ENCODE data around the gene KCNK15.

Gene KCNK15

DNA sequence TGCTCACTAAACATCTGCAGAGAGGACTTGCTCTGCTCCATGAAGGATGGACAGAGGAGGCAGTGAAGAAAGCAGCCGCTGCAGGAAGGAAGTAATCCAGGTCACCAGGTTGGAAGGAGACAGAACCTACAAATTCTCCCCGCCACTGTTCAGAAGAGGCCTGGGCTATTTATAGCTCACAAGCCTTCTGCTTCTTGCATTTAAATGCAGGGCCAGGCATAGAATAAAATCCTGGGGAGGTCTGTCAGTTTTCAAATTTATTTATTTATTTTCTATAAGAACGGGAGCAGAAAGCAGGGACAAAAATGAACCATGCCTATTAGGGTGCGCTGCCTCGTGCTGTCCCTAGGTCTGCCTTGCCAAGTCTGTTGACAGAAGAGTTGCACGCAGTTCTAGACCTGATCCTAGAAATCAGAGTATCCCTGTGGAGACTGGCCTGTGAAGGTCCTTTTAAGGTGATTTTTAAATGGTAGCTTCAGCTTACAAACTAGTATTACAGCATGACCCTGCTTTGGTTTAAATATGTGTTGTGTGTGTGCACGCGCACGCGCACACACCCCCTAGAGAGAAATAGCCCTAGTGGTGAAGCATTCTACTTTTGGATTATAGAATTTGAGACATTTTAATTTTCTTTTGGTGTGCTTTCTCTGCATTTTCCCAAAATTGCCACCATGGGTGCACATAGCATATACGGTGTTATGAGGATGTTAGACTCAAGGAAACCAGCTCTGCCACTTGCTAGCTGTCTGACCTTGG, 45.2 kb downstream of the KCNK15 start:
- Mint-ChIP-seq H3K36me3 (no peaks in the 10 kb centered on the region), H3K4me3 (no peak overlapping the region), H3K4me1 (no peaks in the 10 kb centered on the region), H3K27ac (no peak overlapping the region), H3K9me3 (no peaks in the 10 kb centered on the region), H3K27me3 (peaks cover 10% of the 10 kb centered on the region)
- no peak for ATAC-seq (ENCODE audit: low read depth)
- DNase-seq (ENCODE audit: low spot score in 2 of 2) = no peak

- Mint-ChIP-seq H3K4me3 (no peak overlapping the region), H3K36me3 (no peaks in the 10 kb centered on the region), H3K27ac (no peak overlapping the region), H3K27me3 (peaks cover 9% of the 10 kb centered on the region), H3K4me1 (no peaks in the 10 kb centered on the region), H3K9me3 (no peaks in the 10 kb centered on the region)
- no peak for DNase-seq (ENCODE audit: low spot score in 2 of 2)
- ATAC-seq (ENCODE audit: low read depth) = no peak
Observed at GRCh38 chr20:44792796-44793195, 47.1 kb downstream of the KCNK15 start.

- Mint-ChIP-seq H3K27me3 (peaks cover 9% of the 10 kb centered on the region), H3K4me1 (no peaks in the 10 kb centered on the region), H3K9me3 (no peaks in the 10 kb centered on the region), H3K4me3 (no peak overlapping the region), H3K27ac (no peak overlapping the region), H3K36me3 (no peaks in the 10 kb centered on the region)
- ATAC-seq (ENCODE audit: low read depth) (no peak), DNase-seq (ENCODE audit: low spot score in 2 of 2) (no peak)
Observed at GRCh38 chr20:44795836-44796235, 50.2 kb downstream of the KCNK15 start.

GRCh38 chr20:44796311-44796710, 50.6 kb downstream of the KCNK15 start:
- no peak for DNase-seq (ENCODE audit: low spot score in 2 of 2)
- Mint-ChIP-seq H3K36me3 (no peaks in the 10 kb centered on the region), H3K4me3 (no peak overlapping the region), H3K4me1 (no peaks in the 10 kb centered on the region), H3K9me3 (no peaks in the 10 kb centered on the region), H3K27ac (no peak overlapping the region), H3K27me3 (peaks cover 9% of the 10 kb centered on the region)
- ATAC-seq (ENCODE audit: low read depth) = no peak

- no peaks in the 10 kb centered on the region for H3K9me3 Mint-ChIP-seq
- ATAC-seq (ENCODE audit: low read depth) (no peak), DNase-seq (ENCODE audit: low spot score in 2 of 2) (no peak)
- H3K4me1 Mint-ChIP-seq = no peaks in the 10 kb centered on the region
- no peaks in the 10 kb centered on the region for H3K36me3 Mint-ChIP-seq
- no peak overlapping the region for H3K4me3 Mint-ChIP-seq
- H3K27ac Mint-ChIP-seq = no peak overlapping the region
- H3K27me3 Mint-ChIP-seq = peaks cover 9% of the 10 kb centered on the region
Observed at GRCh38 chr20:44796758-44797457, 51.2 kb downstream of the KCNK15 start.

DNA sequence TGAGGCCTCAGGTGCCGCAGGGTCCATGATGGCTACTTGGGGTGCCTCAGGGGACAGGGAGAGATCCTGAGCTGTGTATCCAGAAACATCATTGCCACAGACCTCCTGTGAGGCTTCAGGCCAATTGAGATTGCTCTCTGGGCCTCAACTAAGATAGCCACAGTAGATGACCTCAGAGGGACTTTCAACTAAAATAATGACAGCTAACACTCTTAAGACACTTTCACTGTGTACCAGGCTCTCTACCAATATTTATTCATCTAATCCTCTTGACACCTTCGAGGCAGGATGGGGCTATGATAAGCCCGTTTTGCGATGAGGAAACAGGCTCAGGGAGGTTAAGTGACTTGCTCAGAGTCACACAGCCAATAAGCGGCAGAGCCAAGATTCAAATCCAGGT, 54.0 kb downstream of the KCNK15 start:
- DNase-seq (ENCODE audit: low spot score in 2 of 2) = no peak
- H3K27me3 Mint-ChIP-seq = peaks cover 10% of the 10 kb centered on the region
- H3K9me3 Mint-ChIP-seq = no peaks in the 10 kb centered on the region
- no peaks in the 10 kb centered on the region for H3K4me1 Mint-ChIP-seq
- H3K4me3 Mint-ChIP-seq = no peak overlapping the region
- ATAC-seq (ENCODE audit: low read depth) = no peak
- H3K36me3 Mint-ChIP-seq = no peaks in the 10 kb centered on the region
- no peak overlapping the region for H3K27ac Mint-ChIP-seq

- Mint-ChIP-seq H3K4me3 (no peak overlapping the region), H3K9me3 (no peaks in the 10 kb centered on the region), H3K27ac (no peak overlapping the region), H3K27me3 (peaks cover 9% of the 10 kb centered on the region), H3K36me3 (no peaks in the 10 kb centered on the region), H3K4me1 (no peaks in the 10 kb centered on the region)
- ATAC-seq (ENCODE audit: low read depth) (no peak), DNase-seq (ENCODE audit: low spot score in 2 of 2) (no peak)
Observed at GRCh38 chr20:44800391-44801046, 54.9 kb downstream of the KCNK15 start.
